ENCODE results near the gene NIN.
A peak's percentile ranks its signal among the peaks of the same experiment; 100 is the strongest.

The NIN gene

GRCh38 chr14:50785457-50786063 is 45.4 kb downstream of the NIN start:
- DNase-seq = no peak

- DNase-seq = peak; percentile 45
Observed at GRCh38 chr14:50784683-50785456, 46.1 kb downstream of the NIN start.

GRCh38 chr14:50783563-50783962 is 47.4 kb downstream of the NIN start:
- no peak for DNase-seq

GRCh38 chr14:50780393-50780792 is 50.6 kb downstream of the NIN start:
- DNase-seq = no peak

- no peak for DNase-seq
Observed at GRCh38 chr14:50778721-50779483, 52.1 kb downstream of the NIN start.

GRCh38 chr14:50776522-50776921 is 54.4 kb downstream of the NIN start:
- no peak for DNase-seq

- DNase-seq = no peak
Observed at GRCh38 chr14:50775357-50775756, 55.6 kb downstream of the NIN start.

- no peak for DNase-seq
Observed at GRCh38 chr14:50774542-50775267, 56.3 kb downstream of the NIN start.

- peak; percentile 22 for DNase-seq
Observed at GRCh38 chr14:50773632-50774541, 57.1 kb downstream of the NIN start.

GRCh38 chr14:50772412-50772811 is 58.5 kb downstream of the NIN start:
- DNase-seq = no peak

GRCh38 chr14:50770586-50770985 is 60.4 kb downstream of the NIN start:
- no peak for DNase-seq

- no peak for DNase-seq
Observed at GRCh38 chr14:50769863-50770500, 61.0 kb downstream of the NIN start.

- no peak for DNase-seq
Observed at GRCh38 chr14:50768680-50769079, 62.3 kb downstream of the NIN start.

- DNase-seq = no peak
Observed at GRCh38 chr14:50766338-50766886, 64.5 kb downstream of the NIN start.

GRCh38 chr14:50763382-50764007 is 67.5 kb downstream of the NIN start:
- no peak for DNase-seq

- DNase-seq = no peak
Observed at GRCh38 chr14:50762931-50763300, 68.0 kb downstream of the NIN start.

- DNase-seq = no peak
Observed at GRCh38 chr14:50762001-50762930, 68.7 kb downstream of the NIN start.

- no peak for DNase-seq
Observed at GRCh38 chr14:50759800-50760543, 71.0 kb downstream of the NIN start.

GRCh38 chr14:50758945-50759344 is 72.0 kb downstream of the NIN start:
- DNase-seq = no peak
